ENCODE measurements around the gene PRKCD.

DNA sequence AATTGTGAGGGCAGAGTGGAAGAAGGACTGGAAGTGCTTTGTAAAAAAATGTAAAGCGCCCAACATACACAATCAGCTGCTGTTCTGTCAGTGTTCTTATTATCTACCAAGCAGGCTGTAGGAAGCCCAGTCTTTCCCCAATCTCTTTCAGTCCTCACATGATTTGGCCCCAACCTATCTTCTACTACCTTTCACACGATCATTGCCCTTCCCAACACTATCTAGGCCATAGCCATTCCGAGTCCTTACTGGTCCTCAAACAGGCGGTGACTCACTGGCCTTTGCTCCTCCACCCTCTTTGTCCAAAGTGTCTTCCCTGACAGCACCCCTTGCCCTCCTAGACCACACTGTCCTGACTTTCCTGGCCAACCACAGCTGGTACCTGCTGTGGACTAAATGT is 29.9 kb upstream of the PRKCD start:
- TF ChIP-seq, protein P1, sequence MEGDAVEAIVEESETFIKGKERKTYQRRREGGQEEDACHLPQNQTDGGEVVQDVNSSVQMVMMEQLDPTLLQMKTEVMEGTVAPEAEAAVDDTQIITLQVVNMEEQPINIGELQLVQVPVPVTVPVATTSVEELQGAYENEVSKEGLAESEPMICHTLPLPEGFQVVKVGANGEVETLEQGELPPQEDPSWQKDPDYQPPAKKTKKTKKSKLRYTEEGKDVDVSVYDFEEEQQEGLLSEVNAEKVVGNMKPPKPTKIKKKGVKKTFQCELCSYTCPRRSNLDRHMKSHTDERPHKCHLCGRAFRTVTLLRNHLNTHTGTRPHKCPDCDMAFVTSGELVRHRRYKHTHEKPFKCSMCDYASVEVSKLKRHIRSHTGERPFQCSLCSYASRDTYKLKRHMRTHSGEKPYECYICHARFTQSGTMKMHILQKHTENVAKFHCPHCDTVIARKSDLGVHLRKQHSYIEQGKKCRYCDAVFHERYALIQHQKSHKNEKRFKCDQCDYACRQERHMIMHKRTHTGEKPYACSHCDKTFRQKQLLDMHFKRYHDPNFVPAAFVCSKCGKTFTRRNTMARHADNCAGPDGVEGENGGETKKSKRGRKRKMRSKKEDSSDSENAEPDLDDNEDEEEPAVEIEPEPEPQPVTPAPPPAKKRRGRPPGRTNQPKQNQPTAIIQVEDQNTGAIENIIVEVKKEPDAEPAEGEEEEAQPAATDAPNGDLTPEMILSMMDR (IDR thresholded peaks at IDR 0.05): no peak
- no peak for TF ChIP-seq POLR2A (IDR thresholded peaks at IDR 0.05)

All from lower leg skin (tissue), 3 donors.